ENCODE results near the gene POP7. TPM values are rescaled to one million over a fixed set of nuclear protein-coding genes. Genes with fewer than 3 reads are reported as not detected.

Gene POP7
- total and polyA plus RNA-seq, 7 donors: 28.4 to 129 (median 44.4) TPM

- peaks cover 0 to 25% of the 10 kb centered on the region in 2 donors for H3K36me3 ChIP-seq (ENCODE audit: insufficient read depth in 1 of 2, low read depth in 1 of 2)
- intact Hi-C loops (cut with DNase I): loop anchor here (2.0 to 5.0 kb wide), 5 partner anchors 17 to 225 kb away; no protein-coding TSS in a partner anchor
- H3K27me3 ChIP-seq (ENCODE audit: insufficient read depth in 3 of 3, low read length in 2 of 3): no peaks in the 10 kb centered on the region
- DNase-seq (peak; percentile 79 to 89), ATAC-seq (peak; percentile 74 to 91 (median 84))
- 18 to 26% (median 20%) methylated on average over 28 of the region's 28 CpGs for WGBS, 3 donors
- no peaks in the 10 kb centered on the region for H3K9me3 ChIP-seq
- no peak overlapping the region for H3K27ac ChIP-seq
- H3K4me3 ChIP-seq: peak overlapping the region; percentile 93
- H3K4me1 ChIP-seq: peaks cover 44% of the 10 kb centered on the region
- TF ChIP-seq CTCF (IDR thresholded peaks at IDR 0.05): peak; percentile 85
These were observed 14.0 kb upstream of the POP7 start for GRCh38 chr7:100691676-100692577.

- DNase-seq (no peak), ATAC-seq (no peak)
- H3K36me3 ChIP-seq (ENCODE audit: insufficient read depth in 1 of 2, low read depth in 1 of 2): peaks cover 0 to 18% of the 10 kb centered on the region in 2 donors
- WGBS, 3 donors: 36 to 43% (median 42%) methylated on average over 6 of the region's 6 CpGs
- peaks cover 44% of the 10 kb centered on the region for H3K4me1 ChIP-seq
- intact Hi-C loops (cut with DNase I): loop anchor here (2.0 to 5.0 kb wide), 4 partner anchors 18 to 225 kb away; no protein-coding TSS in a partner anchor
- TF ChIP-seq CTCF (IDR thresholded peaks at IDR 0.05): no peak
- no peaks in the 10 kb centered on the region for H3K27me3 ChIP-seq (ENCODE audit: insufficient read depth in 3 of 3, low read length in 2 of 3)
- no peaks in the 10 kb centered on the region for H3K9me3 ChIP-seq
- H3K27ac ChIP-seq: no peak overlapping the region
- peak overlapping the region; percentile 93 for H3K4me3 ChIP-seq
These were observed 13.4 kb upstream of the POP7 start for GRCh38 chr7:100692578-100692961.

GRCh38 chr7:100693312-100694097 is 12.4 kb upstream of the POP7 start:
- Histone ChIP-seq H3K4me1 (peaks cover 43% of the 10 kb centered on the region), H3K36me3 (ENCODE audit: insufficient read depth in 1 of 2, low read depth in 1 of 2) (peaks cover 0 to 9% of the 10 kb centered on the region in 2 donors), H3K4me3 (peak overlapping the region; percentile 93), H3K9me3 (no peaks in the 10 kb centered on the region), H3K27me3 (ENCODE audit: insufficient read depth in 3 of 3, low read length in 2 of 3) (peaks cover 0 to 2% (median 0%) of the 10 kb centered on the region in 3 donors), H3K27ac (peak overlapping the region; percentile 71)
- intact Hi-C loops (cut with DNase I): loop anchor here (2.0 to 5.0 kb wide), 4 partner anchors 19 to 226 kb away; no protein-coding TSS in a partner anchor
- ATAC-seq: peak in 2 of 4 donors; percentile 8 to 9
- WGBS, 3 donors: 1 to 2% (median 1%) methylated on average over 35 to 81 of the region's 81 CpGs
- DNase-seq: peak; percentile 22 to 59
- TF ChIP-seq CTCF (IDR thresholded peaks at IDR 0.05): no peak

- Histone ChIP-seq H3K27ac (peak within 1 kb of the TSS; percentile 75), H3K9me3 (no peaks in the 10 kb centered on the region), H3K4me1 (peaks cover 36% of the 10 kb centered on the region), H3K27me3 (ENCODE audit: insufficient read depth in 3 of 3, low read length in 2 of 3) (peaks cover 0 to 2% (median 0%) of the 10 kb centered on the region in 3 donors), H3K4me3 (peak within 1 kb of the TSS; percentile 93), H3K36me3 (ENCODE audit: insufficient read depth in 1 of 2, low read depth in 1 of 2) (peaks cover 0 to 2% of the 10 kb centered on the region in 2 donors)
- no peak for TF ChIP-seq CTCF (IDR thresholded peaks at IDR 0.05)
- WGBS, 3 donors: 0 to 2% (median 1%) methylated on average over 15 to 76 of the region's 102 CpGs
- DNase-seq: peak; percentile 81 to 87
- ATAC-seq: peak; percentile 40 to 75 (median 67)
- intact Hi-C loops (cut with DNase I): loop anchor here (5.0 kb wide), 3 partner anchors 62 to 227 kb away; no protein-coding TSS in a partner anchor
These were observed 11.7 kb upstream of the POP7 start, which contains the start of gene GIGYF1 for GRCh38 chr7:100694098-100694745. Gene GIGYF1 (minus strand): TSS chr7:100694250. CDS start chr7:100688238, 6,012 bp downstream.
